Fibroblast of the aortic adventitia (primary cell): ENCODE data around the gene RAP1GAP2. TPM values are rescaled to one million over a fixed set of nuclear protein-coding genes. Genes with fewer than 3 reads are reported as not detected.
A peak's percentile ranks its signal among the peaks of the same experiment; 100 is the strongest.

Experiments used
- DNase-seq: peaks from one replicate; pipeline ENCODE4 v3.0.0-alpha.2; 2010; ENCODE audit warnings: low read depth
- H3K4me3 ChIP-seq: 2 replicates; pipeline ENCODE4 v1.5.1; 2011; ENCODE audit warnings: low read depth, mild to moderate bottlenecking, control low read depth, low read length, moderate library complexity
- total RNA-seq: library from RNA; depleted of rRNA; stranded (reverse); fragments of >200 nt; gene quantifications from 2 replicates; pipeline ENCODE4 v1.2.3, GENCODE V29; 2012; ENCODE audit warnings: low replicate concordance
- TF ChIP-seq, protein P1 (sequence below): IDR thresholded peaks from 2 replicates; pipeline ENCODE4 v1.5.1; 2011; ENCODE audit warnings: mild to moderate bottlenecking, low read length, control low read depth, inconsistent platforms; ENCODE audit not compliant: insufficient read depth

The RAP1GAP2 gene
- 1.5 and 5.0 TPM in 2 replicates for total RNA-seq

GRCh38 chr17:2796164-2797125, at the start of gene RAP1GAP2:
Gene RAP1GAP2, plus strand, starts transcription at chr17:2796438. Its CDS starts 90 bp downstream, at chr17:2796528.
- TF ChIP-seq, protein P1, sequence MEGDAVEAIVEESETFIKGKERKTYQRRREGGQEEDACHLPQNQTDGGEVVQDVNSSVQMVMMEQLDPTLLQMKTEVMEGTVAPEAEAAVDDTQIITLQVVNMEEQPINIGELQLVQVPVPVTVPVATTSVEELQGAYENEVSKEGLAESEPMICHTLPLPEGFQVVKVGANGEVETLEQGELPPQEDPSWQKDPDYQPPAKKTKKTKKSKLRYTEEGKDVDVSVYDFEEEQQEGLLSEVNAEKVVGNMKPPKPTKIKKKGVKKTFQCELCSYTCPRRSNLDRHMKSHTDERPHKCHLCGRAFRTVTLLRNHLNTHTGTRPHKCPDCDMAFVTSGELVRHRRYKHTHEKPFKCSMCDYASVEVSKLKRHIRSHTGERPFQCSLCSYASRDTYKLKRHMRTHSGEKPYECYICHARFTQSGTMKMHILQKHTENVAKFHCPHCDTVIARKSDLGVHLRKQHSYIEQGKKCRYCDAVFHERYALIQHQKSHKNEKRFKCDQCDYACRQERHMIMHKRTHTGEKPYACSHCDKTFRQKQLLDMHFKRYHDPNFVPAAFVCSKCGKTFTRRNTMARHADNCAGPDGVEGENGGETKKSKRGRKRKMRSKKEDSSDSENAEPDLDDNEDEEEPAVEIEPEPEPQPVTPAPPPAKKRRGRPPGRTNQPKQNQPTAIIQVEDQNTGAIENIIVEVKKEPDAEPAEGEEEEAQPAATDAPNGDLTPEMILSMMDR = no peak
- no peak within 1 kb of the TSS for H3K4me3 ChIP-seq
- DNase-seq = no peak

GRCh38 chr17:2749058-2749783, 47.0 kb upstream of the RAP1GAP2 start, which contains the start of gene CCDC92B:
Gene CCDC92B, minus strand, starts transcription at chr17:2749652. Its CDS starts 14,507 bp downstream, at chr17:2735145.
- TF ChIP-seq, protein P1 = no peak
- H3K4me3 ChIP-seq = no peak within 1 kb of the TSS
- DNase-seq = no peak

GRCh38 chr17:2749784-2750181, 46.5 kb upstream of the RAP1GAP2 start:
- no peak overlapping the region for H3K4me3 ChIP-seq
- DNase-seq = peak; percentile 65
- TF ChIP-seq, protein P1 = no peak

- TF ChIP-seq, protein P1 = no peak
- no peak for DNase-seq
- H3K4me3 ChIP-seq = no peak overlapping the region
Observed at GRCh38 chr17:2750721-2751120, 45.5 kb upstream of the RAP1GAP2 start.

DNA sequence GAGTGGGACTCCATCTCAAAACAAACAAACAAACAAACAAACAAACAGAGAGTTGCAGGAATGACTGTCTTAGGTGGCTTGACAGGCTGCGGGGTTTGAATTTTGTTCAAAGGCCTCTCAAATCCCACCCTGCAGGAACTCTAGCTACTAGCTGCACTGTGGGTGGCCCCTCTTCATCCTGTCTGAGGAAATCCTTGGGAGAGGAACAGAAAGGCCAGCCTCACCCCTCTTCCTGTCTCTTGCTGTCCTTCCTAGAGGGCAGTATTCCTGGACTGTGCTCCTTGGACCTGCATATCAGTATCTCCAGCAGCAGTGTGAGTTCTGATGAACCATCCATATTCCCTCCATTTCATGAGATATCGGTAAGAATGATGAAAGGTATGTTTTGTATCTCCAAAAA, 44.7 kb upstream of the RAP1GAP2 start:
- no peak overlapping the region for H3K4me3 ChIP-seq
- DNase-seq = no peak
- TF ChIP-seq, protein P1 = no peak

- TF ChIP-seq, protein P1 = no peak
- DNase-seq = no peak
- H3K4me3 ChIP-seq = no peak overlapping the region
Observed at GRCh38 chr17:2755891-2756724, 40.1 kb upstream of the RAP1GAP2 start.
